ENCODE results near the gene ULK4. TPM values are rescaled to one million over a fixed set of nuclear protein-coding genes. Genes with fewer than 3 reads are reported as not detected.

The ULK4 gene
- total RNA-seq, 1 donor from 2014 or later: 10.2 TPM

DNA sequence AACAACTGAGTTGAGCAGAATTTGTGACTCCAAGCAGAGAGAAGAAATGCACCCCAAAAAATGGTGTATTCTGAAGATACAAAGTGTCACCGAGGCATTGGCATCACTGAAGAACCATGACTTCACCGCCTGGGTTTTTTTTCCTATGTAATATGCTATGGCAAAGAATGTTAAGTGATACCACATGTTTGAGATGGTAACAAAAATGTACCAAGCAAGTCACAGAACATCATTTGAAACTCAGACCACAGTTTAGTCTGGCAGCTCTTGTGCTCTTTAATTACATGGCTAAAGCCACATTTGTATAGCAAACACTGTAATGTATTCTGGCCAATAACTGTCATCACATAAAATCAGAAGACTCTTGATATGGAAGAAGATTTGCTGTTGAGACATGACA lies 323.5 kb downstream of the ULK4 start:
- Mint-ChIP-seq H3K4me1 (ENCODE audit: unreplicated experiment) (no peaks in the 10 kb centered on the region), H3K36me3 (ENCODE audit: low read depth, unreplicated experiment) (no peaks in the 10 kb centered on the region), H3K4me3 (ENCODE audit: unreplicated experiment) (no peak overlapping the region), H3K27ac (ENCODE audit: unreplicated experiment) (no peak overlapping the region), H3K9me3 (ENCODE audit: unreplicated experiment) (no peaks in the 10 kb centered on the region), H3K27me3 (ENCODE audit: unreplicated experiment) (no peaks in the 10 kb centered on the region)
- TF ChIP-seq, protein P1, sequence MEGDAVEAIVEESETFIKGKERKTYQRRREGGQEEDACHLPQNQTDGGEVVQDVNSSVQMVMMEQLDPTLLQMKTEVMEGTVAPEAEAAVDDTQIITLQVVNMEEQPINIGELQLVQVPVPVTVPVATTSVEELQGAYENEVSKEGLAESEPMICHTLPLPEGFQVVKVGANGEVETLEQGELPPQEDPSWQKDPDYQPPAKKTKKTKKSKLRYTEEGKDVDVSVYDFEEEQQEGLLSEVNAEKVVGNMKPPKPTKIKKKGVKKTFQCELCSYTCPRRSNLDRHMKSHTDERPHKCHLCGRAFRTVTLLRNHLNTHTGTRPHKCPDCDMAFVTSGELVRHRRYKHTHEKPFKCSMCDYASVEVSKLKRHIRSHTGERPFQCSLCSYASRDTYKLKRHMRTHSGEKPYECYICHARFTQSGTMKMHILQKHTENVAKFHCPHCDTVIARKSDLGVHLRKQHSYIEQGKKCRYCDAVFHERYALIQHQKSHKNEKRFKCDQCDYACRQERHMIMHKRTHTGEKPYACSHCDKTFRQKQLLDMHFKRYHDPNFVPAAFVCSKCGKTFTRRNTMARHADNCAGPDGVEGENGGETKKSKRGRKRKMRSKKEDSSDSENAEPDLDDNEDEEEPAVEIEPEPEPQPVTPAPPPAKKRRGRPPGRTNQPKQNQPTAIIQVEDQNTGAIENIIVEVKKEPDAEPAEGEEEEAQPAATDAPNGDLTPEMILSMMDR (IDR thresholded peaks at IDR 0.05; ENCODE audit: unreplicated experiment): no peak
- DNase-seq (ENCODE audit: low spot score): no peak

DNA sequence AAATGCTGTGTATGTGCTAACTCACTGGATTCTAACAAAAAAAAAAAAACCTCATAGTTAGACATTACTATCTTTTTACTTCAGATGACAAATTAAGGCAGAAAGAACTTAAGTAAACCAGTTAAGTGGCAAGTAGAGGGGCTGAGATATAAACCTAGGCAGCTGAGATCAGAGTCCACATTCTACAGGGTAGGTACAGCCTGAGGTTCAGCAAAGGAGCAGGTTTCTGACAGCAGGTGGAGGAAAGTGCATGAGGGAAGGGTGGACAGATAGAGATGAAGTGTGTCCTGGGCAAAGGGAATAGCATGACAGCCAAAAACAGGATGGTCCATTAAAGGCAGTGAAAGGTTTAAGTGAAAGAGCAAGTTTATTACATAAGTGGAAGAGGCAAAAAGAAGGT lies 329.2 kb downstream of the ULK4 start:
- Mint-ChIP-seq H3K4me3 (ENCODE audit: unreplicated experiment) (no peak overlapping the region), H3K27me3 (ENCODE audit: unreplicated experiment) (peaks cover 1% of the 10 kb centered on the region), H3K27ac (ENCODE audit: unreplicated experiment) (no peak overlapping the region), H3K4me1 (ENCODE audit: unreplicated experiment) (no peaks in the 10 kb centered on the region), H3K36me3 (ENCODE audit: low read depth, unreplicated experiment) (no peaks in the 10 kb centered on the region), H3K9me3 (ENCODE audit: unreplicated experiment) (no peaks in the 10 kb centered on the region)
- DNase-seq (ENCODE audit: low spot score): no peak
- TF ChIP-seq, protein P1 (IDR thresholded peaks at IDR 0.05; ENCODE audit: unreplicated experiment): no peak

DNA sequence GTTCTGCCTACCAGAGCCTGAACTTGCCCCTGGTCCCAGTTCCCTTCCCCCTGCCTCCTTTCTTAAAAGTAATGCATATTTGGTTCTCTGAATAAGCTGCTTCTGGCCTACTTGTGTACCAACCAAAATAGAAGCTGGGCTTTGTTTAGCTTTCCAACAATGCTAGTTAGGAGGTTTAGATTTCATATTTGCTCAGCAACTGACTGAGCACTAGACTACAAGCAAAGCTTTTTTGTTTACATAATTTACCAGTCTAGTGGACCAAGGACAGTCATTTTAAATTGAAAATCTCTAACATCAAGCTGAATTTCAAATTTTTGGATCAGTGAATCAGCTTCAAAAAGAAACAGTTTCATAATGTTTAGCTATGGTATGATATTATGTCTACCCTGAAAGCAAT lies 331.2 kb downstream of the ULK4 start:
- H3K9me3 Mint-ChIP-seq (ENCODE audit: unreplicated experiment): no peaks in the 10 kb centered on the region
- no peaks in the 10 kb centered on the region for H3K4me1 Mint-ChIP-seq (ENCODE audit: unreplicated experiment)
- TF ChIP-seq, protein P1 (IDR thresholded peaks at IDR 0.05; ENCODE audit: unreplicated experiment): no peak
- no peaks in the 10 kb centered on the region for H3K36me3 Mint-ChIP-seq (ENCODE audit: low read depth, unreplicated experiment)
- peaks cover 1% of the 10 kb centered on the region for H3K27me3 Mint-ChIP-seq (ENCODE audit: unreplicated experiment)
- H3K27ac Mint-ChIP-seq (ENCODE audit: unreplicated experiment): no peak overlapping the region
- no peak for DNase-seq (ENCODE audit: low spot score)
- no peak overlapping the region for H3K4me3 Mint-ChIP-seq (ENCODE audit: unreplicated experiment)

DNA sequence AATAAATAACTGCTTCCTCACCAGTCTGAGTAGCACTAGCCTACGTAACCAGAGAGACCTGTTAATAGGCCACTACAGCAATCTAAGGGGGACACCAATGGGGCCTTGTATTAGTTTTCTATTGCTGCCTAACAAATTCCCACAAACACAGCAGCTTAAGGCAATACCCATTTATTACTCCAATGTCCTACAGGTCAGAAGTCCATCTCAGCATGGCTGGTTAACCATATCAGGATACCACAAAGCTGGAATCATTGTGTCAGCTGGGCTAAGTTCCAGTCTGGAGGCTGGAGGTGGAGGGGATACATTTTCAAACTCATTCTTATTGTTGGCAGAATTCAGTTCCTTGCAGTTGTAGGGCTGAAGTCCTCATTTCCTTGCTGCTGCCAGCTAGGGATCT lies 331.9 kb downstream of the ULK4 start:
- Mint-ChIP-seq H3K27me3 (ENCODE audit: unreplicated experiment) (peaks cover 1% of the 10 kb centered on the region), H3K9me3 (ENCODE audit: unreplicated experiment) (no peaks in the 10 kb centered on the region), H3K4me1 (ENCODE audit: unreplicated experiment) (no peaks in the 10 kb centered on the region), H3K4me3 (ENCODE audit: unreplicated experiment) (no peak overlapping the region), H3K27ac (ENCODE audit: unreplicated experiment) (no peak overlapping the region), H3K36me3 (ENCODE audit: low read depth, unreplicated experiment) (no peaks in the 10 kb centered on the region)
- no peak for DNase-seq (ENCODE audit: low spot score)
- TF ChIP-seq, protein P1 (IDR thresholded peaks at IDR 0.05; ENCODE audit: unreplicated experiment): no peak

DNA sequence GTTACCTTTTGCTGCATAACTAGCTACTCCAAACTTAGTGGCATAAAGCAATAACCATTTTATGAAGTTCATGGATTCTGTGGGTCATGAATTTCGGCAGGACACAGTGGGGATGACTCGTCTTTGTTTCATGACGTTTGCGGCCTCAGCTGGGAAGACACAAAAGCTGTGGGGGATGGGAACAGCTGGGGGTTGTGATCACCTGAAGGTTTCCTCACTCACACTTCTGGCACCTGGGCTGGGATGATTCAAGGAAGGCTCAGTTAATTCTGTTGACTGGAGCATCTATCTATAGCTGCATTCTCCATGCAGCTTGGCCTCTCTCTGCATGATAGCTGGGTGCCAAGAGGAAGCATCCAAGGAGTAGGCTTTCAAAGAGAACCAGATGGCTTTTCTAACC lies 332.8 kb downstream of the ULK4 start:
- H3K27me3 Mint-ChIP-seq (ENCODE audit: unreplicated experiment): peaks cover 1% of the 10 kb centered on the region
- DNase-seq (ENCODE audit: low spot score): no peak
- H3K36me3 Mint-ChIP-seq (ENCODE audit: low read depth, unreplicated experiment): no peaks in the 10 kb centered on the region
- H3K9me3 Mint-ChIP-seq (ENCODE audit: unreplicated experiment): no peaks in the 10 kb centered on the region
- H3K4me1 Mint-ChIP-seq (ENCODE audit: unreplicated experiment): no peaks in the 10 kb centered on the region
- no peak overlapping the region for H3K27ac Mint-ChIP-seq (ENCODE audit: unreplicated experiment)
- no peak overlapping the region for H3K4me3 Mint-ChIP-seq (ENCODE audit: unreplicated experiment)
- TF ChIP-seq, protein P1 (IDR thresholded peaks at IDR 0.05; ENCODE audit: unreplicated experiment): no peak

Measured in endothelial cell (in vitro differentiated cells).